ENCODE data around the gene PPP2CA.

- TF ChIP-seq CTCF (IDR thresholded peaks at IDR 0.05) (no peak), POLR2A (IDR thresholded peaks at IDR 0.05) (no peak)
Observed at GRCh38 chr5:134206627-134207160, 19.2 kb downstream of the PPP2CA start.
